B cell (primary cell): ENCODE measurements around the gene CRY2. TPM values are rescaled to one million over a fixed set of nuclear protein-coding genes. Genes with fewer than 3 reads are reported as not detected.
A peak's percentile ranks its signal among the peaks of the same experiment; 100 is the strongest.

Experiments used
- ATAC-seq: fragments of 200-7000 bp; cut with Tn5 transposase; one replicate; pipeline ENCODE4 v1.10.0; 2021; ENCODE audit warnings: low read depth, mild to moderate bottlenecking, moderate number of reproducible peaks, moderate library complexity
- CTCF ChIA-PET: fragments of 350-600 bp; sonication (Branson Sonifier 250); formaldehyde crosslinking; loops from one replicate; lab custom pipeline; 2021; ENCODE audit warnings: antibody characterized with exemption, inconsistent platforms; lab: Charles Lee
- POLR2A ChIA-PET: fragments of 350-600 bp; sonication (Branson Sonifier 250); formaldehyde crosslinking; loops from one replicate; lab custom pipeline; 2021; ENCODE audit warnings: antibody characterized with exemption; lab: Charles Lee
- DNase-seq: peaks from one replicate; pipeline ENCODE4 v3.0.0; 2013
- H2AFZ ChIP-seq: 2 replicates; pipeline ENCODE4 v1.6.1; 2012; ENCODE audit warnings: mild to moderate bottlenecking, low read depth, low read length; ENCODE audit not compliant: insufficient read depth, poor library complexity, severe bottlenecking
- H3K27ac ChIP-seq, 2 donors: 1 replicate in 1 of 2; 2 replicates in 1 of 2; pipeline ENCODE4 v1.5.1; 2012 to 2013; ENCODE audit warnings: low read length in 2 of 2, mild to moderate bottlenecking in 2 of 2, moderate library complexity in 1 of 2
- H3K27me3 ChIP-seq, 4 experiments: fragments of 200-600 bp in 1 of 4; sonication (generic) in 1 of 4; replicated peaks in 1 of 4; 1 replicate in 2 of 4; 2 replicates in 2 of 4; pipeline versions ENCODE4 v1.6.1 to v1.7.0; 2013 to 2016; ENCODE audit warnings: low read length in 3 of 4, mild to moderate bottlenecking in 2 of 4, mixed read lengths in 1 of 4, moderate library complexity in 1 of 4; ENCODE audit not compliant: insufficient read depth in 4 of 4, control insufficient read depth in 3 of 4; ENCODE audit errors: control extremely low read depth in 1 of 4
- H3K36me3 ChIP-seq, 2 experiments: replicated peaks in 1 of 2; 1 replicate in 1 of 2; 2 replicates in 1 of 2; pipeline versions ENCODE4 v1.6.1 to v1.7.1; 2013; ENCODE audit warnings: low read length in 1 of 2; ENCODE audit not compliant: insufficient read depth in 2 of 2, control insufficient read depth in 1 of 2; ENCODE audit errors: control extremely low read depth in 1 of 2, extremely low read depth in 1 of 2
- H3K4me1 ChIP-seq, 2 donors: fragments of 200-600 bp in 1 of 2; sonication (generic) in 1 of 2; 1 replicate in 1 of 2; 2 replicates in 1 of 2; pipeline versions ENCODE4 v1.5.1 to v1.6.1; 2013 to 2017; ENCODE audit warnings: low read length in 2 of 2; ENCODE audit not compliant: control insufficient read depth in 2 of 2, insufficient read depth in 2 of 2
- H3K4me2 ChIP-seq: replicated peaks from 2 replicates; pipeline ENCODE3; 2012; ENCODE audit warnings: mild to moderate bottlenecking, low read depth, low read length; ENCODE audit not compliant: poor library complexity, severe bottlenecking
- H3K4me3 ChIP-seq, 5 experiments: fragments of 200-600 bp in 1 of 5; sonication (generic) in 1 of 5; 1 replicate in 3 of 5; 2 replicates in 2 of 5; pipeline versions ENCODE4 v1.5.1 to v1.7.0; 2011 to 2016; ENCODE audit warnings: low read length in 4 of 5, mild to moderate bottlenecking in 4 of 5, low read depth in 2 of 5, control low read depth in 1 of 5, moderate library complexity in 1 of 5; ENCODE audit not compliant: insufficient read depth in 1 of 5; ENCODE audit errors: control extremely low read depth in 1 of 5, extremely low read depth in 1 of 5
- H3K79me2 ChIP-seq: fragments of 200-600 bp; sonication (generic); one replicate; pipeline ENCODE4 v1.6.0; 2016; ENCODE audit warnings: low read length; ENCODE audit not compliant: control insufficient read depth, insufficient read depth
- H3K9ac ChIP-seq: fragments of 200-600 bp; sonication (generic); 2 replicates; pipeline ENCODE4 v1.6.1; 2017; ENCODE audit warnings: mild to moderate bottlenecking, low read length, moderate library complexity
- H3K9me3 ChIP-seq, 3 donors: one replicate each; pipeline versions ENCODE4 v1.6.1 to v1.7.1; 2013; ENCODE audit warnings: low read length in 2 of 3; ENCODE audit not compliant: control insufficient read depth in 2 of 3, insufficient read depth in 1 of 3; ENCODE audit errors: control extremely low read depth in 1 of 3
- H4K20me1 ChIP-seq: 2 replicates; pipeline ENCODE4 v1.6.0; 2012; ENCODE audit warnings: mild to moderate bottlenecking, low read length; ENCODE audit not compliant: insufficient read depth, control insufficient read depth, poor library complexity, severe bottlenecking
- H3K27ac Mint-ChIP-seq: one replicate; pipeline ENCODE4 v1.8.0; 2021; ENCODE audit warnings: mixed read lengths
- H3K27me3 Mint-ChIP-seq: one replicate; pipeline ENCODE4 v1.8.0; 2021; ENCODE audit warnings: mixed read lengths
- H3K4me1 Mint-ChIP-seq: one replicate; pipeline ENCODE4 v1.8.0; 2021; ENCODE audit warnings: mixed read lengths
- H3K4me3 Mint-ChIP-seq: one replicate; pipeline ENCODE4 v1.8.0; 2021; ENCODE audit warnings: mixed read lengths
- H3K9me3 Mint-ChIP-seq: one replicate; pipeline ENCODE4 v1.8.0; 2022; ENCODE audit warnings: mixed read lengths; ENCODE audit not compliant: insufficient read depth
- EZH2 ChIP-seq: IDR thresholded peaks from 2 replicates; pipeline ENCODE4 v1.6.1; 2012; ENCODE audit warnings: borderline replicate concordance, low read depth, mild to moderate bottlenecking, moderate library complexity, low read length; ENCODE audit not compliant: insufficient read depth, poor library complexity, severe bottlenecking
- WGBS: methylation state at CpG from one replicate; pipeline ENCODE4 v1.1.5; 2013; ENCODE audit warnings: missing lambda C conversion rate; ENCODE audit not compliant: insufficient coverage; 5-methylcytosine and 5-hydroxymethylcytosine counted together
- intact Hi-C: fragments of 100-400 bp; cut with micrococcal nuclease; formaldehyde crosslinking; loops from one replicate; pipeline ENCODE4 v1.10.0; 2022
- polyA plus RNA-seq: library from polyadenylated mRNA; depleted of rRNA; stranded (reverse); fragments of >200 nt; gene quantifications from 2 replicates; pipeline ENCODE4 v1.2.3, GENCODE V29; 2012
- total RNA-seq, 2 donors: library from RNA; stranded (reverse); fragments of 120-200 nt in 1 of 2; gene quantifications; 1 replicate in 1 of 2; 2 replicates in 1 of 2; pipeline versions ENCODE4 v1.2.3 to v1.2.4, GENCODE V29; 2013 to 2022
- TF ChIP-seq, protein P1 (sequence below): fragments of 200-600 bp; IDR thresholded peaks from one replicate; pipeline ENCODE4 v1.8.0; 2022; ENCODE audit warnings: antibody characterized with exemption, mild to moderate bottlenecking

The CRY2 gene
- total and polyA plus RNA-seq, 2 donors (not counting 1 experiment from before 2014, with no cell fraction given) = 20.4 to 65.1 TPM

DNA sequence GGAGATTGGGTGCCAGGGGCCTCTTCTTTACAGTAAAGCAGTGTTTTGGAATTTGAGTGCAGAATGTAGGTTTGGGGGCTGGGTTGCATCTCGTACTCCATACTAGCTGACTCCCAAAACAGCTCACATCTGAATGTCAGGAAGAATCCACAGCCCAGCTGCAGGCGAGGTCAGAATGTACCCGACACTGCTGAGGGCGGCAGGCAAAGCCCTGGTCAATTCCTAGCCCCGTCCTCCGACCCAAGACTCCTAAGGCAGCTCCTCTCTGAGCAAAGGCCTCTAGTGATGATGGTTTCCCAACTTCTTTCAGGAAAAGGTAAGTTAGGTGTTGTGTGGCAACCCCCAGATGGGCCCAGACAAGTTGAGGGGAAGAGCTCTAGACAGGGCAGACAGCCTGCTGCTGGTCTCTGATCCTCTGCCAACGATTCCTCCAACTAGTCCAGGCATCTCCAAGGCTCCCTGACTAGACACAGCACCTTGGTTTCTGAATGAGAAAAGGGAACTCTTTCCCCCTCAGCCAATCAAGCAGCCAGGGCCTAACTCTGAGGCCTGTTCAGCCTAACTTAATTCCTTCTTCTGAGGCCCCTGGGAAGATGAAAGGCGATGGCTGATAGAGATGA, 83.8 kb downstream of the CRY2 start:
- H3K4me3 Mint-ChIP-seq = peak overlapping the region; percentile 95
- ATAC-seq = no peak

More for the DNA sequence above, 83.8 kb downstream of the CRY2 start:
- Histone ChIP-seq H3K79me2 (peaks cover 91% of the 10 kb centered on the region), H3K27ac (peak overlapping the region; percentile 92 to 93), H3K4me2 (peak overlapping the region; percentile 91), H3K9me3 (no peaks in the 10 kb centered on the region), H3K27me3 (no peaks in the 10 kb centered on the region), H4K20me1 (peaks cover 37% of the 10 kb centered on the region), H3K36me3 (peaks cover 0 to 36% of the 10 kb centered on the region in 2 experiments), H2AFZ (no peak overlapping the region), H3K4me3 (peak overlapping the region; percentile 63 to 95 (median 90)), H3K4me1 (peaks cover 74 to 89% of the 10 kb centered on the region in 2 donors), H3K9ac (peak overlapping the region; percentile 82)
- no peaks in the 10 kb centered on the region for H3K9me3 Mint-ChIP-seq
- CTCF ChIA-PET = interaction anchor here (0.8 to 11.4 kb wide), 11 partner anchors 8 to 159 kb away, joined by 3 to 98 read pairs (median 6); partner anchors contain the start of genes LARGE2 and PEX16
- no peak for TF ChIP-seq EZH2
- TF ChIP-seq, protein P1, sequence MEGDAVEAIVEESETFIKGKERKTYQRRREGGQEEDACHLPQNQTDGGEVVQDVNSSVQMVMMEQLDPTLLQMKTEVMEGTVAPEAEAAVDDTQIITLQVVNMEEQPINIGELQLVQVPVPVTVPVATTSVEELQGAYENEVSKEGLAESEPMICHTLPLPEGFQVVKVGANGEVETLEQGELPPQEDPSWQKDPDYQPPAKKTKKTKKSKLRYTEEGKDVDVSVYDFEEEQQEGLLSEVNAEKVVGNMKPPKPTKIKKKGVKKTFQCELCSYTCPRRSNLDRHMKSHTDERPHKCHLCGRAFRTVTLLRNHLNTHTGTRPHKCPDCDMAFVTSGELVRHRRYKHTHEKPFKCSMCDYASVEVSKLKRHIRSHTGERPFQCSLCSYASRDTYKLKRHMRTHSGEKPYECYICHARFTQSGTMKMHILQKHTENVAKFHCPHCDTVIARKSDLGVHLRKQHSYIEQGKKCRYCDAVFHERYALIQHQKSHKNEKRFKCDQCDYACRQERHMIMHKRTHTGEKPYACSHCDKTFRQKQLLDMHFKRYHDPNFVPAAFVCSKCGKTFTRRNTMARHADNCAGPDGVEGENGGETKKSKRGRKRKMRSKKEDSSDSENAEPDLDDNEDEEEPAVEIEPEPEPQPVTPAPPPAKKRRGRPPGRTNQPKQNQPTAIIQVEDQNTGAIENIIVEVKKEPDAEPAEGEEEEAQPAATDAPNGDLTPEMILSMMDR = no peak
- intact Hi-C loops = loop anchor here (1.0 to 10.0 kb wide), 8 partner anchors 7 to 1624 kb away; partner anchors contain the start of genes CELF1, CRY2 and SLC35C1
- H3K4me1 Mint-ChIP-seq = peaks cover 96% of the 10 kb centered on the region
- peak overlapping the region; percentile 92 for H3K27ac Mint-ChIP-seq
- POLR2A ChIA-PET = interaction anchor here (0.6 to 10.9 kb wide), 9 partner anchors 10 to 1916 kb away, joined by 3 to 162 read pairs (median 4); partner anchors contain the start of genes CRY2, LARGE2, PEX16 and SLC35C1
- DNase-seq = peak; percentile 35
- no peaks in the 10 kb centered on the region for H3K27me3 Mint-ChIP-seq
- WGBS = 63% methylated on average over 6 of the region's 8 CpGs
